DMS153 treated with DMSO at 0.1 percent for 48 hours (cell line): Measurements from ENCODE around the gene AKIRIN1.
"Not testable (repeated sequence)": the region's sequence is repeated elsewhere in the genome, so short reads cannot be mapped to it uniquely, and the experiment has no call there.

ENCODE experiments used
- DNase-seq: peaks from one replicate; lab custom pipeline; 2025; ENCODE audit not compliant: unreplicated experiment; lab: John Stamatoyannopoulos, UW

AKIRIN1 gene

GRCh38 chr1:38990738-38991637 is at the start of gene AKIRIN1:
Gene AKIRIN1, plus strand, starts transcription at chr1:38991276. Its CDS starts 105 bp downstream, at chr1:38991381.
- DNase-seq, result peak; percentile 99

GRCh38 chr1:38941527-38942019 is 49.5 kb upstream of the AKIRIN1 start, which contains the start of gene RHBDL2:
Gene RHBDL2, minus strand, starts transcription at chr1:38941830. Its CDS starts 22,618 bp downstream, at chr1:38919212.
- DNase-seq, result no peak

GRCh38 chr1:38942664-38943428 is 48.2 kb upstream of the AKIRIN1 start:
- no peak for DNase-seq

GRCh38 chr1:38944547-38944946 is 46.5 kb upstream of the AKIRIN1 start:
- DNase-seq, result no peak

GRCh38 chr1:38950553-38950952 is 40.5 kb upstream of the AKIRIN1 start:
- no peak for DNase-seq

GRCh38 chr1:38953433-38953860 is 37.6 kb upstream of the AKIRIN1 start:
- DNase-seq, result no peak

GRCh38 chr1:38958967-38959366 is 32.1 kb upstream of the AKIRIN1 start:
- no peak for DNase-seq

- no peak for DNase-seq
Measured at GRCh38 chr1:38962113-38962512, 29.0 kb upstream of the AKIRIN1 start.

GRCh38 chr1:38962560-38962959 is 28.5 kb upstream of the AKIRIN1 start:
- no peak for DNase-seq

GRCh38 chr1:38964140-38964548 is 26.9 kb upstream of the AKIRIN1 start:
- no peak for DNase-seq

GRCh38 chr1:38973145-38973544 is 17.9 kb upstream of the AKIRIN1 start:
- DNase-seq, result not testable (repeated sequence)

GRCh38 chr1:38973659-38974437 is 17.2 kb upstream of the AKIRIN1 start:
- no peak for DNase-seq

- not testable (repeated sequence) for DNase-seq
Measured at GRCh38 chr1:38977399-38978244, 13.5 kb upstream of the AKIRIN1 start.

GRCh38 chr1:38978245-38978542 is 12.9 kb upstream of the AKIRIN1 start:
- not testable (repeated sequence) for DNase-seq

GRCh38 chr1:38979380-38979779 is 11.7 kb upstream of the AKIRIN1 start:
- DNase-seq, result not testable (repeated sequence)

- DNase-seq, result no peak
Measured at GRCh38 chr1:38989979-38990378, 1.1 kb upstream of the AKIRIN1 start.

GRCh38 chr1:38990386-38990737 is 714 bp upstream of the AKIRIN1 start:
- DNase-seq, result no peak

- peak; percentile 30 for DNase-seq
Measured at GRCh38 chr1:38991638-38992411, 749 bp downstream of the AKIRIN1 start.

- DNase-seq, result no peak
Measured at GRCh38 chr1:38992412-38993111, 1.5 kb downstream of the AKIRIN1 start.
